GM12875 (cell line): ENCODE results near the gene CELF2.

Experiments used
- H3K4me3 ChIP-seq: one replicate; pipeline ENCODE4 v1.5.1; 2011; ENCODE audit warnings: low read depth, low read length, control low read depth
- TF ChIP-seq, protein P1 (sequence below): IDR thresholded peaks from 2 replicates; pipeline ENCODE4 v1.5.1; 2011; ENCODE audit warnings: low read depth, mild to moderate bottlenecking, control low read depth, inconsistent platforms, low read length, moderate library complexity, borderline replicate concordance; ENCODE audit not compliant: insufficient read depth

Gene CELF2

DNA sequence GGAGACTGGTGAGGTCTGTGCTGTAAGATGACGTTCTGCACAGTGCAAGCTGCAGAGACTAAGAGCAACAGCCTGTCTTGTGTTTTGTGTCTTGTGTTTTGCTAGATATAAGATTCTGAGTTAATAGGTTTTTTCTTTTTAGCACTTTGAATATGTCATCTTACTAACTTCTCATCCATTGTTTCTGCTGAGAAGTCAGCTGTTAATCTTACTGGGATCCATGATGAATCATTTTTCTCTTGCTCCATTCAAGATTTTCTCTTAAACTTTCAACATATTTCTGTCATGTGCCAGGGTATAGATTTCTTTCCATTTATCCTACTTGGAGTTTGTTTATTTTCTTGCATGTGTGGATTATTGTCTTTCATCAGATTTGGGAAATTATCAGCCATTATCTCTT lies 290.3 kb downstream of the CELF2 start:
- TF ChIP-seq, protein P1, sequence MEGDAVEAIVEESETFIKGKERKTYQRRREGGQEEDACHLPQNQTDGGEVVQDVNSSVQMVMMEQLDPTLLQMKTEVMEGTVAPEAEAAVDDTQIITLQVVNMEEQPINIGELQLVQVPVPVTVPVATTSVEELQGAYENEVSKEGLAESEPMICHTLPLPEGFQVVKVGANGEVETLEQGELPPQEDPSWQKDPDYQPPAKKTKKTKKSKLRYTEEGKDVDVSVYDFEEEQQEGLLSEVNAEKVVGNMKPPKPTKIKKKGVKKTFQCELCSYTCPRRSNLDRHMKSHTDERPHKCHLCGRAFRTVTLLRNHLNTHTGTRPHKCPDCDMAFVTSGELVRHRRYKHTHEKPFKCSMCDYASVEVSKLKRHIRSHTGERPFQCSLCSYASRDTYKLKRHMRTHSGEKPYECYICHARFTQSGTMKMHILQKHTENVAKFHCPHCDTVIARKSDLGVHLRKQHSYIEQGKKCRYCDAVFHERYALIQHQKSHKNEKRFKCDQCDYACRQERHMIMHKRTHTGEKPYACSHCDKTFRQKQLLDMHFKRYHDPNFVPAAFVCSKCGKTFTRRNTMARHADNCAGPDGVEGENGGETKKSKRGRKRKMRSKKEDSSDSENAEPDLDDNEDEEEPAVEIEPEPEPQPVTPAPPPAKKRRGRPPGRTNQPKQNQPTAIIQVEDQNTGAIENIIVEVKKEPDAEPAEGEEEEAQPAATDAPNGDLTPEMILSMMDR: no peak
- H3K4me3 ChIP-seq: no peak overlapping the region

DNA sequence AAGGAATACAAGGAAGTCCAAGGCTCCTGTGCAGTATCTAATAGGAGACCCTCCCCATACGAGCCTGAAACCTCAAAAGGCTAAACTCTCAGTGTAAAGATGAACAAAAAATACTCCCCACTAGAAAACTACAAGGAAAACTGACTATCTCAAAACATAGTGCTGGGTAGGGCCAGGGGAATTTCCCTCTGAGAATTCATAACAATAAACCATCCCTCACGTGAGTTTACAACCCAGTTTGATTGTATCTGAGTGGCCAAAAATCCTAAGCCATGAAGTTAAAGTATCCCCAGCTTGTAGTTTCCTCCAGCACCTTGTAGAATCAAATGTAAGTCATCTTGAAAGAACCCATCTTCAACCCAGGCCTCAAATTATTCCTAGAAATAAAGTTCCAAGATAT lies 293.4 kb downstream of the CELF2 start:
- no peak overlapping the region for H3K4me3 ChIP-seq
- TF ChIP-seq, protein P1: no peak

DNA sequence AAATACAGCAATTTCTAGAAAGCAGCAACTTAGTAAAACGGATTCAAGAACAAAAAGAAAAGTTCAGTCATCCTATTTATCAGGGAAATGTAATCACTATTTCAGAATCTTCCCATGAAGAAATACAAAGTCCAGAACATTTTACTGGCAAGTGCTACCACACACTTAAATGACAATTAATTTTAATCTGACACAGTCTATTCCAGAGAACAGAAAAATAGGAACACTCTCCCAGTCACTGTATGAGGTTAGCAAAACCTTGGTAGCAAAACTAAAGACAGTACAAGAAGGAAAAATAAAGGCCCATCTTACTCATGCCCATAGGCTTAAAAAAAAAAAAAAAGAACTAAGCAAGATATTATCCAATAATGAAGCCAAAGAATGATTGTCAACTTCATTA lies 295.8 kb downstream of the CELF2 start:
- TF ChIP-seq, protein P1: no peak
- no peak overlapping the region for H3K4me3 ChIP-seq

DNA sequence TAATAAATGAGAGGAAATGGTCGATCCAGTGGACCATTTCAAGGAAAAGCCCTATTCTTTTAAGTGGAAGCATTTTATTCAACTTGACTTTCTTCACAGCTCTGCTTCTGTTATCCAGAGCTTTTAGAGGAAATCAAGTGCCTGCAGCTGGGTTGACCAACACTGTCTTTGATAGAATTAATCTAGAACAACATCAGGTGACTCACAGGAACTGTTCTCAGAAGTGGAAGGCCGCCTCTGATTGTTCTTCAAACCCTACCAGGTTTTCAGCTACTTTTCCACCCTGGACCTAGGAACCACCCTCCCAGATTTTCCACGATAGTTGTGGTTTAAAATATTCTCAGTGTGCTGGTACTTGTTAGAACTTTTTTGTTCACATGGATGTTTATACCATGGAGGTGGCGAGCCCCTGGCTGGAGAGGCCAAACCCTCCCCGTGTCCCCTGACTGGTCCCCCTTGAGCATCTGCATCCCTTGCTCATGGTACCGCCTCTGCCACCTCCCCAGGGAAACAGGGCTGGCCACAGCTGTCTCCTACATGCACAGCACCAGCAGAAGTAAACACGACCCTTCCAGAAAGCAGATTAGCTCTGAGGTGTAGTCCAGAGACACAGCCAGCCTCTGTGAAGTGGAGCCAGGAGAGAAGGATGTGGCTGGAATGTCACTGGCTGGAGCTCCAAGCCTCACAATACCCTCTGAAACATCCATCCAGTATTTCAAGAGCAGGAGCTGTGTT lies 300.4 kb downstream of the CELF2 start:
- TF ChIP-seq, protein P1: no peak
- H3K4me3 ChIP-seq: no peak overlapping the region

DNA sequence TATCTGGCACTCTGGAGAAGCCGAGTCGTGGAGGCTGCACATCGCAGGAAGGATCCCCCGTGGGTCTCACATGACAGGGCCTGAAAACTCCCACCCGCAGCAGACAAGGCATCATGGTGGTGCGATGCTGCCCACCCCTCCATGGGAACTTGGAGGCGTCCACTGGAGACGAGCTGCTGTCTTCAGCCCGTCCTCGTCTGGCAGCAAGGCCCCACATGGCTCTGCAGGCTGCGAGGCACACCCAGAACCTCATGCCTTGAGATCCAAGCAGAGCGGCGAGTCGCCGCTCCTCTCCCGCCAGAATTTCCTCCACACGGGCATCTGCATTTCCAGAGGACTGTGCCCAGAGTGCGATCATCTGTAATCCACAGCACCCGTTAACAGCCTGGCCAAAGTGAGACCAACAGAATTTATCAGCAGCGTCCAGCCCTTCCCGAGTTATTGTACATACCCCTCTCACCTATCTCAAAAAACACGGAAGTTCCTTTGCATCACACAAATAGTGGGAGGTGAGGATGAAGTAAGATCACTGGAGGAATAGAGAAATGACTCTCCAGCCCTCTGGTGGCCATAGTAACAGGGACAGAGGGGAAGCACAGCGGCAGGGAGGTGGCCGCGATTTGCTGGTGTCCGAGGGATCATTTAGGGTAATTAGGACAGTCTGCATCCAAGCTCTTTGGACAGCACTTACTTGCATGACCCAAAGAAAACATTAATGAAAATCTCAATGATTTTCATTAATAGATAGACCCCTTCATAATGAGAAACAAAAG lies 301.3 kb downstream of the CELF2 start:
- H3K4me3 ChIP-seq: no peak overlapping the region
- TF ChIP-seq, protein P1: no peak

DNA sequence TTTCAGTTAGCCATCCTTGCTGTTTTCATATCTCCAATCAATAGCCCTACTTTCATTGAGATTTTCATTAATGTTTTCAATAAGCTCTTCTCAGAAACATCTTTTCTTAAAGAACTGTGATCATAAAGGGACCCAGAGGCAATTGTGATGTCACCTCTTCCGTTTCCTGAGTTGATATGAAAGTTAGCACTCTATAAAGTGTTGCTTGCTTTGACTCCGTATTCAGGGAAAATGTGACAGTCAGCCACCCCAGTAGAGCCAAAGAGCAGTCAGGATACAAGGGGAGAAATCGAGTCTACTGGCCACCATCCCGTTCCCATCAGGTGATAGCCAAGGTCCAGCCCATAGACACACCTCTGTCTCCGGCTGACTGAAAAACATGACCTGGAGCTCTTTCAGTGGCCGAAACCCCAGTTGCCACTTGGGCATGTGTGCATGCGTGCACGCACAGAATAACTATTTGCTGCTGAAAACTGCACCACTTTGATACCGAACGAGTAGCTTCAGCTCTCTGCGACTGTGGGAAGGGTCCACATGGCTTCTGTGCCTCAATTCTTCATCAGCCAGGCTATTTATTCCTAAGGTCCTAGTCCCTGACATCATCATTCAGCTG lies 302.4 kb downstream of the CELF2 start:
- H3K4me3 ChIP-seq: no peak overlapping the region
- TF ChIP-seq, protein P1: no peak
